Neural progenitor cell (in vitro differentiated cells): Measurements from ENCODE around the gene HLA-C.

ENCODE experiments used
- EZH2 ChIP-seq: fragments of 200-600 bp; sonication (generic); IDR thresholded peaks from 2 replicates; pipeline ENCODE4 v1.6.1; 2017; ENCODE audit warnings: antibody characterized with exemption, mild to moderate bottlenecking, moderate library complexity
- EZH2phosphoT487 ChIP-seq: fragments of 200-600 bp; sonication (generic); IDR thresholded peaks from 2 replicates; pipeline ENCODE4 v1.6.1; 2017; ENCODE audit warnings: antibody characterized with exemption

DNA sequence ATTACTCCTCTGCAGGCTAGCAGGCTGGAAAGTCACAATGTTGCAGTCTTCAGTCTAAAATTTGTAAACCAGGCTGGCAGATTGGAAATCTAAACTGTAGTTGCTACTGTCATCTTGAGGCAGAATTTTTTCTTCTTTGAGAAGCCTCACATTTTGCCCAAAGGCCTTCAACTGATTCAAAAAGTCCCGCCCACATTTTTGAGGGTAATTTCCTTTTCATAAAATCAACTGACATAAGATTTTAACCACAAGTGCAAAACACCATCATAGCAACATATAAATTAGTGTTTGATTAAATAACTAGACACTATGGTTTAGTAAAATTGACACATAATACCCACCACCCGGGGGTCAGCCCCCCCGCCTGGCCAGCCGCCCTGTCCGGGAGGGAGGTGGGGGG, 28.4 kb downstream of the HLA-C start:
- TF ChIP-seq EZH2phosphoT487 (no peak), EZH2 (no peak)
